K562 (cell line): Measurements from ENCODE around the gene GNG5. TPM values are rescaled to one million over a fixed set of nuclear protein-coding genes. Genes with fewer than 3 reads are reported as not detected.

Source experiments
- CGGBP1 ChIP-seq: fragments of 250-450 bp; sonication (Bioruptor Pico); IDR thresholded peaks from 2 replicates; pipeline ENCODE4 v1.9.0; 2021; ENCODE audit warnings: mild to moderate bottlenecking
- FOS ChIP-seq: IDR thresholded peaks from 3 replicates; pipeline ENCODE4 v1.6.1; 2011; ENCODE audit not compliant: insufficient read length; ENCODE audit errors: extremely low read depth
- HDAC6 ChIP-seq: IDR thresholded peaks from 2 replicates; pipeline ENCODE4 v1.6.1; 2012; ENCODE audit warnings: low read depth, mild to moderate bottlenecking, control low read depth, inconsistent platforms, low read length, moderate library complexity
- JUNB ChIP-seq: fragments of 450-650 bp; formaldehyde crosslinking; conservative IDR thresholded peaks from 2 replicates; pipeline ENCODE4 v1.4.0; 2020; ENCODE audit warnings: mild to moderate bottlenecking
- JUND ChIP-seq, 2 experiments: IDR thresholded peaks; 2 replicates in 1 of 2; 3 replicates in 1 of 2; pipeline ENCODE4 v1.6.1; 2011; ENCODE audit warnings: borderline replicate concordance in 2 of 2, low read depth in 2 of 2, low read length in 2 of 2, improper control_type of control experiment in 1 of 2, missing biosample characterization in 1 of 2, missing genetic modification characterization in 1 of 2, missing genetic modification reagents in 1 of 2
- KLF13 ChIP-seq: fragments of 450-650 bp; IDR thresholded peaks from 2 replicates; pipeline ENCODE4 v1.6.1; 2016; ENCODE audit warnings: missing genetic modification characterization, low read depth, mild to moderate bottlenecking, missing compliant biosample characterization, moderate library complexity, borderline replicate concordance
- MAX ChIP-seq: sonication (generic); formaldehyde crosslinking; IDR thresholded peaks from 2 replicates; pipeline ENCODE4 v1.9.0; 2022; ENCODE audit warnings: mild to moderate bottlenecking, missing genetic modification reagents
- MAZ ChIP-seq, 2 experiments: fragments of 450-650 bp in 1 of 2; sonication (generic) in 1 of 2; formaldehyde crosslinking; IDR thresholded peaks in 1 of 2; conservative IDR thresholded peaks in 1 of 2; 2 replicates each; pipeline versions ENCODE4 v1.4.0 to v1.5.0; 2020; ENCODE audit warnings: mild to moderate bottlenecking in 1 of 2, missing genetic modification reagents in 1 of 2
- NCOA1 ChIP-seq: fragments of 450-650 bp; IDR thresholded peaks from 2 replicates; pipeline ENCODE4 v1.6.1; 2016; ENCODE audit warnings: low read depth
- PCBP1 ChIP-seq: fragments of 200-400 bp; formaldehyde crosslinking; IDR thresholded peaks from 2 replicates; pipeline ENCODE4 v1.6.1; 2018; ENCODE audit warnings: mild to moderate bottlenecking, low read depth, low read length; ENCODE audit not compliant: poor library complexity, severe bottlenecking
- REST ChIP-seq, 2 experiments: fragments of 450-650 bp; formaldehyde crosslinking in 1 of 2; IDR thresholded peaks; 2 replicates each; pipeline versions ENCODE4 v1.4.0 to v1.6.1; 2014 to 2020; ENCODE audit warnings: mild to moderate bottlenecking in 2 of 2, borderline replicate concordance in 1 of 2, low read depth in 1 of 2
- RFX5 ChIP-seq: IDR thresholded peaks from 2 replicates; pipeline ENCODE4 v1.6.1; 2011; ENCODE audit warnings: low read depth, mild to moderate bottlenecking, improper control_type of control experiment, low read length
- SMAD3 ChIP-seq: fragments of 450-650 bp; formaldehyde crosslinking; conservative IDR thresholded peaks from 2 replicates; pipeline ENCODE4 v1.4.0; 2020; ENCODE audit warnings: mild to moderate bottlenecking
- SMAD4 ChIP-seq: fragments of 250-450 bp; sonication (Bioruptor Pico); conservative IDR thresholded peaks from 2 replicates; pipeline ENCODE4 v1.8.0; 2021; ENCODE audit warnings: inconsistent platforms, mild to moderate bottlenecking, moderate library complexity
- SPI1 ChIP-seq: IDR thresholded peaks from 2 replicates; pipeline ENCODE4 v1.6.1; 2011; ENCODE audit warnings: low read depth, low read length, control low read depth, borderline replicate concordance
- ZNF12 ChIP-seq: sonication (generic); formaldehyde crosslinking; IDR thresholded peaks from 2 replicates; pipeline ENCODE4 v1.4.0; 2020; ENCODE audit warnings: mild to moderate bottlenecking, missing genetic modification reagents
- ZNF384 ChIP-seq: IDR thresholded peaks from 2 replicates; pipeline ENCODE4 v1.6.1; 2012; ENCODE audit warnings: low read depth, low read length, improper control_type of control experiment
- ZNF436 ChIP-seq: fragments of 250-450, 450-650 bp; sonication (Bioruptor Pico); formaldehyde crosslinking; IDR thresholded peaks from 2 replicates; pipeline ENCODE4 v1.7.0; 2020; ENCODE audit warnings: mild to moderate bottlenecking
- polyA plus RNA-seq, 8 experiments: library from polyadenylated mRNA; depleted of rRNA in 4 of 8; stranded (reverse) in 5 of 8; unstranded in 3 of 8; fragments of >200 nt; fragmentation: Nextera tagmentation in 2 of 8; fragmentation: Illumina TruSeq in 1 of 8; extraction: Ambion mirVana in 2 of 8; extraction: Trizol in 1 of 8; gene quantifications; 2 replicates each; pipeline versions ENCODE4 v1.2.1 to v1.2.3, GENCODE V29; 2011 to 2014; ENCODE audit warnings: inconsistent platforms in 1 of 8, missing spikeins in 1 of 8
- total RNA-seq, 7 experiments: library from RNA; depleted of rRNA in 6 of 7; stranded (reverse); fragments of >200 nt in 6 of 7; fragmentation: Illumina TruSeq in 2 of 7; extraction: Trizol in 2 of 7; gene quantifications; 2 replicates each; pipeline versions ENCODE4 v1.2.1 to v1.2.3, GENCODE V29; 2011 to 2021; ENCODE audit warnings: low replicate concordance in 1 of 7

GNG5 gene
- total and polyA plus RNA-seq, 9 of the 15 experiments (the other 6 are each of a cell fraction or from before 2014, with no cell fraction given): 61.9 to 243 (median 150) TPM

- TF ChIP-seq REST (IDR thresholded peaks at IDR 0.05; ENCODE audit: borderline replicate concordance): peak; percentile 70; the same call in 1 of the 2 replicates
- 0 out of 2 replicates have a peak, but pooled peaks have one; percentile 62 for TF ChIP-seq REST (CRISPR knock-in tag; IDR thresholded peaks at IDR 0.05; ENCODE audit: low read depth)
- no peak for TF ChIP-seq HDAC6
- no peak for TF ChIP-seq ZNF384
- peak; percentile 99 for TF ChIP-seq JUND (IDR thresholded peaks at IDR 0.05; ENCODE audit: borderline replicate concordance, low read depth, low read length)
- TF ChIP-seq JUND (tag; IDR thresholded peaks at IDR 0.05; ENCODE audit: borderline replicate concordance, low read depth, low read length): peak; percentile 98
- TF ChIP-seq SMAD4 (CRISPR knock-in tag): peak; percentile 81; the same call in 1 of the 2 replicates
- TF ChIP-seq SMAD3: no peak
- peak; percentile 37; the same call in 1 of the 2 replicates for TF ChIP-seq MAX (CRISPR knock-in tag)
- TF ChIP-seq ZNF12: peak; percentile 42; the same call in 1 of the 2 replicates
- peak; percentile 52; the same call in 1 of the 2 replicates for TF ChIP-seq SPI1
- peak; percentile 77 for TF ChIP-seq JUNB (CRISPR knock-in tag)
- peak; percentile 78 for TF ChIP-seq KLF13 (tag)
- peak; percentile 70 for TF ChIP-seq PCBP1
- 0 out of 2 replicates have a peak, but pooled peaks have one; percentile 24 for TF ChIP-seq ZNF436 (CRISPR knock-in tag)
- TF ChIP-seq CGGBP1 (CRISPR knock-in tag): peak; percentile 61
- TF ChIP-seq RFX5: no peak
- TF ChIP-seq MAZ (CRISPR knock-in tag; conservative IDR thresholded peaks at IDR 0.05 in 1 of 2, IDR thresholded peaks at IDR 0.05 in 1 of 2): peak; percentile 84 to 92
- peak; percentile 57 for TF ChIP-seq FOS
- no peak for TF ChIP-seq NCOA1
These were observed at the start of gene GNG5, which contains the start of gene SPATA1 (continued) for GRCh38 chr1:84506002-84506728.
